Fibroblast of lung (primary cell): Measurements from ENCODE around the gene STAC.

ENCODE experiments used
- CTCF ChIP-seq, 2 donors: IDR thresholded peaks in 1 of 2; conservative IDR thresholded peaks in 1 of 2; 1 replicate in 1 of 2; 2 replicates in 1 of 2; pipeline ENCODE4 v1.5.1; 2011 to 2012; ENCODE audit warnings: low read length in 2 of 2, control low read depth in 1 of 2, inconsistent platforms in 1 of 2, low read depth in 1 of 2, mild to moderate bottlenecking in 1 of 2
- EZH2 ChIP-seq: IDR thresholded peaks from 2 replicates; pipeline ENCODE4 v1.5.1; 2012; ENCODE audit warnings: low read length, control low read depth, mild to moderate bottlenecking; ENCODE audit errors: missing control alignments

GRCh38 chr3:36332139-36332538 is 48.2 kb upstream of the STAC start:
- no peak for TF ChIP-seq CTCF (conservative IDR thresholded peaks at IDR 0.05 in 1 of 2, IDR thresholded peaks at IDR 0.05 in 1 of 2; ENCODE audit: low read depth in 1 of 2, low read length in 2 of 2)
- TF ChIP-seq EZH2, result no peak
